PC-9 (cell line): Measurements from ENCODE around the gene OR13J1. TPM values are rescaled to one million over a fixed set of nuclear protein-coding genes. Genes with fewer than 3 reads are reported as not detected.

ENCODE experiments used
- BruUV-seq: library from RNA; stranded (reverse); fragments of 400-500 nt; replicated peaks from 2 replicates; lab custom pipeline; 2021; lab: Mats Ljungman, UMichigan
- CTCF ChIA-PET: fragments of 300-600 bp; sonication (Branson Sonifier 250); formaldehyde crosslinking; loops from one replicate; lab custom pipeline; 2022; ENCODE audit warnings: antibody characterized with exemption; lab: Charles Lee
- POLR2A ChIA-PET: fragments of 300-600 bp; sonication (Branson Sonifier 250); formaldehyde crosslinking; loops from one replicate; lab custom pipeline; 2022; ENCODE audit warnings: antibody characterized with exemption; ENCODE audit not compliant: unreplicated experiment; lab: Charles Lee
- DNase-seq, 2 experiments: peaks; one replicate each; pipeline versions ENCODE4 v3.0.0 to v3.0.0-alpha.2; 2015 to 2022; ENCODE audit warnings: mixed read lengths in 1 of 2
- H2AFZ ChIP-seq: fragments of 200-600 bp; sonication (generic); 2 replicates; pipeline ENCODE4 v1.8.1; 2017; ENCODE audit warnings: antibody characterized with exemption
- H3F3A ChIP-seq: fragments of 200-600 bp; sonication (generic); 2 replicates; pipeline ENCODE4 v1.8.1; 2017; ENCODE audit warnings: antibody characterized with exemption, mild to moderate bottlenecking, low read depth; ENCODE audit not compliant: insufficient read depth
- H3K27ac ChIP-seq: fragments of 200-600 bp; sonication (generic); 2 replicates; pipeline ENCODE4 v1.6.1; 2016; ENCODE audit warnings: mixed run types
- H3K27me3 ChIP-seq: fragments of 200-600 bp; sonication (generic); 2 replicates; pipeline ENCODE4 v1.6.1; 2016; ENCODE audit warnings: low read depth, mixed run types; ENCODE audit not compliant: insufficient read depth
- H3K36me3 ChIP-seq: fragments of 200-600 bp; sonication (generic); 2 replicates; pipeline ENCODE4 v1.6.1; 2016; ENCODE audit warnings: low read depth, mixed run types
- H3K4me1 ChIP-seq: fragments of 200-600 bp; sonication (generic); replicated peaks from 2 replicates; pipeline ENCODE4 v1.6.1; 2016; ENCODE audit warnings: mixed run types; ENCODE audit not compliant: insufficient read depth
- H3K4me2 ChIP-seq: fragments of 200-600 bp; sonication (generic); 2 replicates; pipeline ENCODE4 v1.6.1; 2017; ENCODE audit warnings: mixed run types
- H3K4me3 ChIP-seq: fragments of 200-600 bp; sonication (generic); 2 replicates; pipeline ENCODE4 v1.6.1; 2016; ENCODE audit warnings: mixed run types
- H3K79me2 ChIP-seq: fragments of 200-600 bp; sonication (generic); 2 replicates; pipeline ENCODE4 v1.6.1; 2017; ENCODE audit warnings: low read depth, mixed run types
- H3K9me2 ChIP-seq: fragments of 200-600 bp; sonication (generic); 2 replicates; pipeline ENCODE4 v1.8.1; 2017; ENCODE audit warnings: mild to moderate bottlenecking; ENCODE audit not compliant: insufficient read depth
- H3K9me3 ChIP-seq: fragments of 200-600 bp; sonication (generic); 2 replicates; pipeline ENCODE4 v1.8.1; 2016; ENCODE audit warnings: low read depth; ENCODE audit not compliant: insufficient read depth
- H4K20me1 ChIP-seq: fragments of 200-600 bp; sonication (generic); 2 replicates; pipeline ENCODE4 v1.8.1; 2017; ENCODE audit not compliant: insufficient read depth
- CTCF ChIP-seq: fragments of 200-600 bp; sonication (generic); conservative IDR thresholded peaks from 2 replicates; pipeline ENCODE4 v1.6.1; 2017; ENCODE audit warnings: mixed run types, antibody characterized with exemption, mild to moderate bottlenecking, moderate library complexity
- EZH2 ChIP-seq: fragments of 200-600 bp; sonication (generic); IDR thresholded peaks from 2 replicates; pipeline ENCODE4 v1.8.0; 2017; ENCODE audit warnings: antibody characterized with exemption, low read depth
- intact Hi-C: fragments of 100-400 bp; cut with micrococcal nuclease; formaldehyde crosslinking; loops from one replicate; pipeline ENCODE4 v1.10.0; 2022; ENCODE audit not compliant: unreplicated experiment
- total RNA-seq: library from RNA; stranded (reverse); gene quantifications from 2 replicates; pipeline ENCODE4 v1.2.3, GENCODE V29; 2021

OR13J1 gene
- total RNA-seq, 1 experiment from 2014 or later, result not detected

GRCh38 chr9:35862328-35862727 is 7.9 kb downstream of the OR13J1 start:
- no peaks in the 10 kb centered on the region for H3K9me2 ChIP-seq
- TF ChIP-seq CTCF, result no peak
- no peak for TF ChIP-seq EZH2
- BruUV-seq, result no TSS peak
- H3K4me2 ChIP-seq, result no peak overlapping the region
- H3F3A ChIP-seq, result no peaks in the 10 kb centered on the region
- no peaks in the 10 kb centered on the region for H3K36me3 ChIP-seq
- H2AFZ ChIP-seq, result no peak overlapping the region
- H3K27ac ChIP-seq, result no peak overlapping the region
- no peaks in the 10 kb centered on the region for H3K9me3 ChIP-seq
- CTCF ChIA-PET, result no interaction called here
- H4K20me1 ChIP-seq, result no peaks in the 10 kb centered on the region
- no peaks in the 10 kb centered on the region for H3K79me2 ChIP-seq
- 0 out of 2 replicates have a peak, but pooled peaks cover 7% of the 10 kb centered on the region for H3K27me3 ChIP-seq
- no peaks in the 10 kb centered on the region for H3K4me1 ChIP-seq
- POLR2A ChIA-PET, result no interaction called here
- no peak for DNase-seq
- intact Hi-C loops, result no loop called here
- no peak overlapping the region for H3K4me3 ChIP-seq

- DNase-seq, result no peak
- TF ChIP-seq CTCF (no peak), EZH2 (no peak)
- ChIA-PET CTCF (no interaction called here), POLR2A (no interaction called here)
- Histone ChIP-seq H3F3A (no peaks in the 10 kb centered on the region), H2AFZ (no peak overlapping the region), H3K4me2 (no peak overlapping the region), H3K79me2 (no peaks in the 10 kb centered on the region), H3K36me3 (no peaks in the 10 kb centered on the region), H3K4me1 (no peaks in the 10 kb centered on the region), H3K9me2 (no peaks in the 10 kb centered on the region), H3K27me3 (0 out of 2 replicates have a peak, but pooled peaks cover 7% of the 10 kb centered on the region), H3K27ac (no peak overlapping the region), H4K20me1 (no peaks in the 10 kb centered on the region), H3K9me3 (no peaks in the 10 kb centered on the region), H3K4me3 (no peak overlapping the region)
- no TSS peak for BruUV-seq
- intact Hi-C loops, result no loop called here
These were observed 8.9 kb downstream of the OR13J1 start for GRCh38 chr9:35861161-35861897.

- no peak for DNase-seq
- H2AFZ ChIP-seq, result no peak overlapping the region
- no peaks in the 10 kb centered on the region for H3K9me3 ChIP-seq
- ChIA-PET POLR2A (no interaction called here), CTCF (no interaction called here)
- no peaks in the 10 kb centered on the region for H3K36me3 ChIP-seq
- no peaks in the 10 kb centered on the region for H4K20me1 ChIP-seq
- intact Hi-C loops, result no loop called here
- no peak for TF ChIP-seq CTCF
- no peak for TF ChIP-seq EZH2
- H3K4me2 ChIP-seq, result no peak overlapping the region
- no peaks in the 10 kb centered on the region for H3K4me1 ChIP-seq
- BruUV-seq, result no TSS peak
- H3K27me3 ChIP-seq, result 0 out of 2 replicates have a peak, but pooled peaks cover 7% of the 10 kb centered on the region
- no peak overlapping the region for H3K27ac ChIP-seq
- H3K4me3 ChIP-seq, result no peak overlapping the region
- H3K79me2 ChIP-seq, result no peaks in the 10 kb centered on the region
- H3K9me2 ChIP-seq, result no peaks in the 10 kb centered on the region
- H3F3A ChIP-seq, result no peaks in the 10 kb centered on the region
These were observed 10.2 kb downstream of the OR13J1 start for GRCh38 chr9:35859990-35860339.
